Activated CD8-positive, alpha-beta memory T cell treated with anti-CD3 and anti-CD28 coated beads, Interleukin-2, amount 50 U/mL, for 1 hour (primary cell): ENCODE results near the gene CREB1.

Experiments used
- DNase-seq: peaks from one replicate; pipeline ENCODE4 v3.0.0-alpha.2; 2020; ENCODE audit errors: extremely low read depth

Gene CREB1

DNA sequence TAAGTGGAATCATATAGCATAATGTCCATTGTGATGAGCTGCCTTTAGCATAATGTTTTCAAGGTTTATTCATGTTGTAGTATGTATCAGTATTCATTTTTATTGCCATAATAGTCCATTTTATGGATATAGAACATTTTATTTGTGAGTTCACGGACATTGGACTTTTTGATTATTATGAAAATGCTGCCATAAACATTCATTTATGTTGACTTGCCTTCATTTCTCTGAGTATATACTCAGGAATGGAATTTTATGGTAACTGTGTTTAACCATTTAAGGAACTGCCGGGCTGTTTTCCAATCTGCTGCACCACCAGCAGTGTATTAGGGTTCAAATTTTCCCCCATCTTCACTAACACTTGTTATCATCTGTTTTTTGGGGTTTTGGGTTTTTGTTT is 12.2 kb downstream of the CREB1 start:
- no peak for DNase-seq

DNA sequence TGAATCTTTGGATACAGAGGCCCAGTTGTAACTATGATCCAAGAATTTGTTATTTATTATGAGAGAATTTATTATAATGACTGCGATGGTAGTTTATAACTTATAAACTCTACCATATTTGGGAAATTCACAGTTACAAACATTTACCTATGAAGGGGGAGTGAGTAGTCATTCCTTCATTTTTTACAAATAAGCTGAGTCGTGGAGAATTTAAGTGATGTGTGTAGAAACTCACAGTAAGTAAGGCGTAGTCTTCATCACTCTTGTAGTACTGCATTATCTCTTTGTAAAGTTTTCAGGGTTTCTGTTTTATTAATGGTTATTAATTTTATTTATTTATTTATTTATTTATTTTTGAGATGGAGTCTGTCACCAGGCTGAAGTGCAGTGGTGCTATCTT is 13.5 kb downstream of the CREB1 start:
- no peak for DNase-seq

DNA sequence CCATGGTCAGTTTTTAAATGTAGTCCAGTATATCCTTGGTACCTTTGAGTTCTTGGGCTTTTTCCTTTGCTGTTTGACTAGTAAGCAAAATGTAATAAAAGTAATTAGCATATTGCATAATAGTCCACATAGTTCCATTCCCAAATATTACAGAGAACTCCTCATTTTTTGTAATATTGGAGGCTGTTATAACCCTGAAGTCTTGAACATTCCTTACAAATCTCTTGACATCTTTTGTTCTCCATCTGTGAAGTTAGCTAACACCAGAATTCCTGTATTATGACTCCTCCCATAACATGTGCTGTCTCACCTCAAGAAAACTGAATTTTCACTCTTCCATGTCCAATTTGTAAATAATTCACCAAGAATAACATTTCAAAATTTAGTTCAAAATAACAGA is 17.1 kb downstream of the CREB1 start:
- no peak for DNase-seq

DNA sequence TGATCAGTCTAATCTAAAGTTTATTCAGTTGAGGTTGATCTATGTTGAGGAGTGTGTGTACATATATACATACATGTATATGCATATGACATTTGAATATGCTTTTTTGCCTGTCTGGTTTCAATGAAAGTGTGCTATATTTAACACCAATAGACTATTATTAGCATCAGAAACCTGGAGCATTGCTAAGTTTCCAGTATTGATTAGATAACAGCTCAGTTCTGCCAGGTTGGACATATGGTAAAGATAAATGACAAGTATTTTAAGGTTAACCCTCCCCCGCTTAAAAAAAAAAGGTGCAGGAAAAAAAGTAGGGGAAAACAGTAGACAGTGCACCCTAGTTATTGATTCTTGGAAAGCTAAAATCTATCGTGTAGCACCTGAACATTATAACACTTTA is 19.4 kb downstream of the CREB1 start:
- no peak for DNase-seq

DNA sequence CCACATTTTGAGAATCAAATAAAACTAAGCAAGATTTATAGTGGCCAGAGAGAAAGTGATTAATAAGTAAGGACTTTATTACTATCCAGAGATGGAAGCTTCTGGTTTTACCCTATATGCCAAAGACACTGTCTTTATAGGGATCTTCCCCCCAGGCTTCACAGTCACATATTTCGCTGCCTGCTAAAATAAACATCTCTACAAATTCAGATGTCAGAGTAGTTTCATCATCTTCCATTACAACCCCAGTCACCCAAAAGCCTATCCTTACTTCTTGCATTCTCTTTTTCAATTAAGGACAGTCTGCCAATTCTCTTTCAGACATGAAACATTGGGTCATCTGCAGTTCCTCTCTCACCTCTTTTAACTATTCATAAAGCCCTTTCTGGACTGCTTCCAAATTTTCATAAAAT is 28.3 kb downstream of the CREB1 start:
- no peak for DNase-seq

DNA sequence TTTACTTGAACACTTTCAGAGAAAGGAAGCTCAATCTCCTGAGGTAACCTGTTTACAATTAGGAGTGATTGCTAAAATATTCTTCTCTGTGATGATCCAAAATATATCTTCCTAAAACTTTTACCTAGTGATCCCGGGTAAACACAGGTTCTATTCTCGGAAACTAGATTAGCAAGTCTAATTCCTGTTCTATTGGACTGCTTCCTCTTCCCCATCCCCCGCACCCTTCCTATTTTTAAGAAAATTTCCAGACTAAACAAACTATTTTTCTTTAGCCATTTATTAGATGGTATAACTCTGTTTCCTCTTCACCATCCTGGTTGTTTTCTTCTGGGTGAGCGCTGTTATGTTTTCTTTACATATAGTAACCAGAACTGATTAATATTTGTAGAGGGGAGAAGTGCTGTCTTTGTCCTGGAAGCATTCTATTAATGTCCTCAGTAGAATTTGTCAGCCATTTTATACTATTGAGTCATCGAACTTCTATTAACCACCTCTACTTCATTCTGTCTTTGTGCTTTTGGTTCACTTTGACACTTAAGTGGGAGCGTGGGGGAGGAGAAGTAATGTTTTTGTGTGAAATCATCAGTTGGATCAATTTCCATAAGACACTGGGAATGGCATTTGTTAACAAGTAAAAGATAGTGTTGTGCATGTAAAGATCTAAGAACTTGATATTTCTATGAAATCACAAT is 31.8 kb downstream of the CREB1 start:
- DNase-seq, result no peak

DNA sequence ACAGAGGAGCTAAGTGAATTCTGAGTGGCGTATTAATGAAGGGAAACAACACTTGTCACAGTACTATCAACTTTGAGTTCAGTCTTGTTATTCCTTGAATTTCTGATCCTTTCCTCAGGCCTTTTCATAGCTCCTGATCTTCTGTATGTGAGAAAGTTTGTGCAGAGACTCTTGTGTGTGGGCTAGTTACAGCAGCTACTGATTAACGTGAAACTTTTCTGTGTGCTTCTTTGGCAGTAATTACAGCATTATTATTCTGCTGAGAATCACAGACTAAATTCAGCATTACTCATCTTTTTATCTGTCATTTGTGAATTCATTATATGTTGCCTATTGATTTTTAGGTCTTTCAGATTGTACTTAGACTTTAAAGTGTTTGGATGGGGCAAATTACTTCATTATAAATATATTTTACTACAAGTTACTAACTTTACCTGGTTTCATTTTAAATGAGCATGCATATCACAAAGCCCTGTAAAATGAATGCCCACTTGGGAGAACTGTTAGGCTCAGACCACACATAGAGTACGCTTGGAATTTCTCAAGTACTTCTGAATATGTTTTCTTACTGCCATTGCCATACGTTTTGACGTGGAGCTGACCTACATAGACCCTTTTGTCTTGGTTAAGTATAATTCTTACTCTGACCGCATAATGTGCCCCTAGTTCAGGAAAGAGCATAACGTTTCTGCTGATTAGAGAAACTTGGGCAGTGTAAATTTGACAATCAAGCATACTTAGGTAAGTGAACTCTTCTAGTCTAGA is 36.2 kb downstream of the CREB1 start:
- no peak for DNase-seq

DNA sequence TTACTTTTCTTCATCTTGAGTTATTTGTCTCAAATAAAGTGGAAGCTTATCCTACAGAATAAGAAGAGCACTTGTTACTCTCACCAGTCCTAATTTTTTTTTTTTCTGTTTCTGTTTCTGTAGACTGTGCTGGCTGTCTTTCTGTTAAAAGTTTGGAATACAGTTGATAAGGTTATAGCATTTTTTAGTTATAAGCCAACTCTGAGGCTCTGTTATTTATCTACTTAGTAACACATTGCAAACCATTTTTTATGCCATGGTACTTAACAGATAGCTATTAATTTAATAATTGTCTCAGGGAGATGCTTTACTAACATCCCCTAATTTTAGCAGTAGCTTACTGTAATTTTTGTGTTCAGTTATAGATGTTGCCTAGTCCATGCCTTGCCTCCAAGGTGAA is 37.9 kb downstream of the CREB1 start:
- DNase-seq, result no peak

DNA sequence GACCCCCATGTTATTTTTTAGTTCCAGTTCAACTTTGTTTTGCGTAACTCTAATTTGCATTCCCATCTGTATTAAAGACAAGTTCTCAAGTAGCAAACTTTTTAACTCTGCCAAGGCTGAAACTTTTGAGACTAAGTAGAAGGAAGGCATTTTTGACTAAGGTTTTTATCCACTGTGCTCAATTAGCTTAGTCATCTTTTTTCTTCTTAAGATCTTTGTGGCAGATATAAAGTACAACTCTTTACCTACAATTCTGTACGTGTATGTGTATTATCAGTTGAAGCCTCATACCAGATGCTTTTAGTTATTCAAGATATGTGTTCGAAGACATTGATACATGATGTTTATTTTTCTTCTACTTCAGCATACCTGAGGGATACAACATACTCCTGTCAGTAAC is 41.6 kb downstream of the CREB1 start:
- no peak for DNase-seq

DNA sequence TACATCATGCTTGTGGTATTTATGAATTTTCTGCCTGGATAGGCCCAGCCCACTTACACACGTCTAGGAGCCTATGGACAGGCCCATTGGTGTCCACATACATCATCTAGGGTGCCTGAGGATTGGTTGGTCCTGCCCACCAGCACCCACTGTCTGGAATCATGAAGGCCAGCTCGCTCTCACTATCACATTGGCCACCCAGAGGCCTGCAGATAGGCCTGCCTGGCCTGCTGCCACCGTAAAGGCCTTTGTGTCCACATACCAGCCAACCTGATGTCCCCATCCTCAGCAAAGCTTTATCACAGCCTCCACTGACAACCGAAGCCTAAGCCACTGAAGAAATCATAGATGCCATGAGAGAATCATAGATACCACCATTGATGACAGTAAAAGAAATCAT is 55.2 kb downstream of the CREB1 start:
- no peak for DNase-seq

DNA sequence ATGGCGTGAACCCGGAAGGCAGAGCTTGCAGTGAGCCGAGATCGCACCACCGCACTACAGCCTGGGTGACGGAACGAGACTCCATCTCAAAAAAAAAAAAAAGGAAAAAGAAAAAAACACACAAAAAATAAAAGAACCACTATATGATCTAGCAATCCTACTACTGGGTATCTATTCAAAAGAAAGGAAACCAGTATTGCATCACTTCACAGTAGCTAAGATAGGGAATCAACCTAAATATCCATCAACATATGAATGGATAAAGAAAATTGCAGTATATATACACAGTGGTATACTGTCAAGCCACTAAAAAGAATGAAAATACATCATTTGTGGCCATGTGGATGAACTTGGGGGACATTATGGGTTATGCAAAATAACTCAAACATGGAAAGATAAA is 57.5 kb downstream of the CREB1 start:
- no peak for DNase-seq

DNA sequence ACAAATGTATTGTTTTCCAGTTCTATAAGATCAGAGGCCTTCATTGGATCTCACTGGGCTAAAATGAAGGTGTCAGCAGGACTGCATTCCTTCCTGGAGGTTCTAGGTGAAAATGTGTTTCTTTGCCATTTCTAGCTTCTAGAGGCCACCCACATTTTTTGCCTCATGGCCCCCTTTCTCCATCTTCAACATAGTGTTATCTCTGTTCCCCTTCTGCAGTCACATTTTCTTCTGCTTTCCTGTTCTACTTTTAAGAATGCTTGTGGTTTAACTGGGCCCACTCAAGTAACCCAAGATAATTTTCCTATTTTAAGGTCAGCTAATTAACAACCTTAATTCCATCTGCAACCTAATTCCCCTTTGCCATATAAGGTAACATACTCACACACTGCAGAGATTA is 59.4 kb downstream of the CREB1 start:
- DNase-seq, result no peak

DNA sequence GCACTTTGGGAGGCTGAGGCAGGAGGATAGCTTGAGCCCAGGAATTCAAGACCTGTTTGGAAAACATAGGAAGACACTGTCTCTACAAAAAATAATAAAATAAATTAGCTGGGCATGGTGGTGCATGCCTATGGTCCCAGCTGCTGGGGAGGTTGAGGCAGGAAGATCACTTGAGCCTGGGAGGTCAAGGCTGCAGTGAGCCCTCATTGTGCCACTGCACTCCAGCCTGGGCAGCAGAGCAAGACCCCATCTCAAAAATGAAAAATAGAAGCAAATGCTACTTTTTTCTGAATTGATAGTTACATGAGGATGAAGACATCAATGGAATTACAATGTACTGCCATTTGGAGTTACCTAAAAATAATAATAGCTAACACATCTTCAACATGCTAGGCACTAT is 63.5 kb downstream of the CREB1 start:
- no peak for DNase-seq

DNA sequence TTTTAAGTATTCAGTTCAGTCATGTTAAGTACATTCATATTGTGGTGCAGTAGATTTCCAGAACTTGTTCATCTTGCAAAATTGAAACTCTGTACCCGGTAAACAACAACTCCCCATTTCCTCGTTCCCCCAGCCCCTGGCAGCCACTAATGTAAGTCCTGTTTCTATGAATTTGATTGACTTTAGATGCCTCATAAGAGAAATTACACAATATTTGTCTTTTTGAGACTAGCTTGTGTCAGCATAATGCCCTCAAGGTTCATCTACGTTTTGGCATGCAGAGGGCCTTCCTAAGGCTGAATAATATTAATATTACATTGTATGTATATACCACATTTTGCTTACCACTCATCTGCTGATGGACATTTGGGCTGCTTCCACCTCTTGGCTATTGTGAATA is 64.5 kb downstream of the CREB1 start:
- DNase-seq, result no peak

DNA sequence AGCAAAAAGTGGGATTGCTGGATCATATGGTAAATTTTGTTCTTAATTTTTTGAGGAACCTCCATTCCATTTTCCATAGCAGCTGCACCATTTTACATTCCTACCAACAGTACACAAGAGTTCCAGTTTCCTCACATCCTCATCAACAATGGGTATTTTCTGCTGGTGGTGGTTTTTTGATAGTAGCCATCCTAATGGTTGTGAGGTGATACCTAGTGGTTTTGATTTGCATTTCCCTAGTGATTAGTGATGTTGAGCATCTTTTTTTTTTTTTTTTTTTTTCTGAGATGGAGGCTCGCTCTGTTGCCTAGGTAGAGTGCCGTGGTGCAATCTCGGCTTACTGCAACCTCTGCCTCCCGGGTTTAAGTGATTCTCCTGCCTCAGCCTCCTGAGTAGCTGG is 65.0 kb downstream of the CREB1 start:
- DNase-seq, result no peak

DNA sequence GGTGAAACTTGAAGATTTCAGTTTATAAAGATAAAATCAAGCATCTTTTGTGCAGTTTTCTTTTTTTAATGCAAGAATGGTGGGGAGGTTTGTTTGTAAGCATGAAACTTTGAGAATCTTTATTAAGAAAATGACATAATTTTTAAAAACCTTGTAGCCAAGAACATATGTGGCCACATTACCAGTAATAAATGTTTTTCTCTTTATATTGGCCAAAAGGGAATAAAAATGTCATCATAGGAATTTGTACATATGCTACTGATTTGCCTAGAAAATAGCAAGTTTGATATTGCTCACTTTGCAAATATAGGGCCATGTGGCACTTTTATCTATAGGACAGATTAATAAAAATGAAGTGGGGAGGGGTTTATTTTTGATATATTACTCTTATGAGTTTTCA is 69.9 kb downstream of the CREB1 start:
- DNase-seq, result no peak

DNA sequence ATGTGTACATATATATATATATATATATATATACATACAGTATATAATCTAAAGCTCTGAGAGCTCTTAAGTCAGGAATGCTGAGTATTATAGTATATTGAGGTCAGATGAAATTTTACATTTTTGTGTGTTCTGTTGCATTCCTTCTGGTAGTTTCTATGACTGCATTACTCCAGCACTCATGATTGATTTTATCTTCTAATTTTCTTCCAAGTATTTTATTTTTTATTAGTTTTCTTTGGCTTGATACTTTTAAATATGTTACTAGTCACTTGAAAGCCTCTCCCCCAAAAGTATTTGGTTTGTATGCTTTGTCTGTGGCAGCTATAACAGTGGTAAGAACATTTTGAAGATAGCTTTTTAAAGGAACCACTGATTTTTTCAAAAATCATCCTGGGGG is 70.5 kb downstream of the CREB1 start:
- no peak for DNase-seq

DNA sequence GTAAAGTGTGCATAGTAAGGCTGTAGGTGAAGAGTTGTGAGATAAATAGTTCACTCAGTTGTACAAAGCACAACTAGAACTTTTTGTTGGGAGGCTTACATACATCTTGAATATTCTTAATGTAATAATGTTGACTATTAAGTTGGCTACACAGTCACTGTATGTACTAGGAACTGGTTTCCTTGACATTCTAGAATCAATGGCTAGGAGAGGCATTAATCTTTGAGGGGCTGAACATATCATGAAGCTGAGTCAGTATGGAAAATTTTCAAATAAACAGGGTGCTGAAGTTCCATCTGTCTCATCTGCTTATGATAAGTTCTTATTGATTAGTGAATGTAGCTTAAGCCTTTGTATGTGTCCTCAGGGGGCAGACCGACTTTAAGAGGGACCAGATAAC is 72.0 kb downstream of the CREB1 start:
- no peak for DNase-seq

DNA sequence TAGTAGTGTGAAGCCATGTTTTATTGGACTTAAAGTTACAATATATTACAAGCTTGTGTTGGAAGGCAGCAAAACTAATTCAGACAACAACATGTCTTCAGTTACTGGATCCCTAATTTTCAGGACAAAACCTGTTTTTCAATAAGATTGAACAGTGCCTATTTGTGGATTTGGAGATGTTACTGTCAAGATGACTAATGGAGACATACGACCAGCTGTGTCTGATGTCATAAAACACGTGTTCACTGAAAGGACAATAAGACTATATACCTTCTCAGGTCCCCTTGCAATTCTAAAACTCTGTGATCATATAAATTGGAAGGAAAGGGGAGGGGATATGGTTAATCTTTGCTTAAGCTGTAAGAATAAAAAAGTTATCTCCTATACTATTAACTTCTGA is 73.7 kb downstream of the CREB1 start:
- DNase-seq, result no peak

DNA sequence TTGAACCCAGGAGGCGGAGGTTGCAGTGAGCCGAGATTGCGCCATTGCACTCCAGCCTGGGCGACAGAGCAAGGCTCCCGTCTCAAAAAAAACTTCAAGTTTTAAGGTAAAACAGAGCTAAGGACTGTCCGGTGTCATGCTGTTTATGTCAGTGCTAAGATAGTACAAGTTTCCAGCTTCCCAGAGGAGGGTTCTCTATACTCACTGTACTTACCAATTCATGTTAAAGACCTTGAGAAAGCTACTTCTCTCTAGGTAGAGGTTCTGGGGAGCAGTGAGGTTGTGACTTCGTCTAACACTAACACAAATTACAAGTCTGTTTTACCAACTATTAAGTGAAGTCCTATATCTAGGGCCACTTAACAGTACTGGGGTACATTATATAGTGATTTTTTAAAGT is 76.6 kb downstream of the CREB1 start:
- no peak for DNase-seq

DNA sequence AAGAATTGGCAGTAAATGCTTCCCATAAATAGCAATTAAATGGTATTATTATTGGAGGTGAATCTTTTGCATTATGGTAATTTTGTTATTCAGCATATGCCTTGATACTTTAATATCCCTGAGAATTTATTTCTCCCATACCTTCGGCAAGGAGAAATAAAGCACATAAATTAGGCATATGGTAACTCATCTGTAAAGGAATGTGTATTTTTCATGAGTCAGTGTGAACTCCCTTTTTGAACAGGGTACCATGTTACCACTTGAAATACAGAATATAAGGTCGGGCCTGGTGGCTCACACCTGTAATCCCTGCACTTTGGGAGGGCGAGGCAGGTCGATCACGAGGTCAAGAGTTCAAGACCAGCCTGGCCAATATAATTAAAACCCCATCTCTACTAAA is 77.1 kb downstream of the CREB1 start:
- no peak for DNase-seq

DNA sequence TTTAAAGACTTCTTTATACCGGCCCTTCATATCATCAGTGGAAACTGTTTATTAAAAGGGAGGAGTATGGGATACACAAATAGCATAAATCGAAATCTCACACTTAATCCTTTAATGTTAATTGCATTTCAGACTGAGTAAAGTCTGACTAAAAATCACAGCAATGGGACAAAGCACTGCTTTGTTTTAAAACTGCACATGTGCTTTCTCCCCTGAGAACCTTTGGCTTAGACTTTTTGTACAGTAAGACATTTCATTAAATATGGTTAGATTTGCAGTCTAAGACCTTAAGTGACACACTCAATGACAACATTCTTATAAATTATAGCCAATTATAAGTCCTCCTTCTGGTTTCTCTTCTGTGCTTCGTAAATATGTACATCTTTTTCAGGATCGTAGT is 83.0 kb downstream of the CREB1 start:
- no peak for DNase-seq

DNA sequence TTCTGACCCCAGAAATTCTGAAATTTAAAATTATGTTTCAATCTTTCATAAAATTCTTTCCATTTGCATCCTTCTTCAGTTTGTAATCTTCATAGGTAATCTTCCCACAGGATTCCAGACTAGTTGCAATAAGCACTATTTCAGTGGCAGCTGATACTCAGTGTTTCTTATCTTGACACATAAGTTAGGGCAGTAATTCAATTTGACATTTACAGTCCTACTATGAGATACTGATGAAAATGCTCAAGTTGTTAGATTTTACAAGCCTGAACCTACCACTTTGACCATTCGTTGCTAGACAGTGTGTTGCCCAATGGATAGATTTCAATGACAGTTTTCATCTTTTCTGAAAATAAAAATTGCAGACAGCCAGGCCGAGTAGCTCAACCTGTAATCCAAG is 85.1 kb downstream of the CREB1 start:
- no peak for DNase-seq

DNA sequence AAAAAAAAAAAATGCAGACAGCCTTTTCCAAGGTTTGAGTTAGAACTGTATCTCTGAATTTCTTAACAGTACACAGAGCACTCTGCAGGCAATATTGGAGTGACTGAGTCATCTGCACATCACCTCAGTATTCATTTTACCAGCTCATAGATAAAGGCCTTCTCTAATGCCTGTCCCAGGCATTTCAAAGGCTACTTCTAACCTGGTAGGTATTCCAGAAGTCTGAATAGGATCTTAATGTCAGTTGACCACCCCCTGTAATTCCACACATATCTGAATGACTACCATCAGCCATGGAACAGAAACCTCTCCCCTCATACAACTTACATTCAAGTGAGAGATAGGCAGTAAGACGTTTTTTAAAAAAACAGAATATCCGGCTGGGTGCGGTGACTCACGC is 86.4 kb downstream of the CREB1 start:
- DNase-seq, result no peak
